ENCODE results near the gene ATP8A2. TPM values are rescaled to one million over a fixed set of nuclear protein-coding genes. Genes with fewer than 3 reads are reported as not detected.

The ATP8A2 gene
- total and polyA plus RNA-seq, 2 of the 8 experiments (the other 6 are each of a cell fraction or from before 2014, with no cell fraction given): 2.4 to 8.3 TPM

DNA sequence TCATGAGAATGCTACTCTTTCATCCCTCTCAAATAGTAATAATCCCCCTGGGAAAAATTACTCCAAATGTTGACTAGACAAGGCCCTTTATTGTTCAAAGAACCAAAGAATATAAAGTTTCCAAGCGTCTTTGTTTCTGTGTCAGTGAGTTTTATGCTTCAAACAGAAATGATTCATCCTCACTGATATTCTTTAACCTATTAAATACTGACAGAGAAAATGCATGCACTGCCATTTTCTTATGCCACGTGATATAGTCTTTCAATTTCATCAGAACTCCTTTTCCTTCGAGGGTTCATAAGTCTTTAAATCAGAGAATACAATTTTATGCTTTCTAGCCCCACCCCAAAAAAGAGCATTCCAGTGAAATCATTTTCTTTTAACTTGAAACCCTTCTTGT lies 468.5 kb downstream of the ATP8A2 start:
- H3K18ac ChIP-seq (ENCODE audit: extremely low read depth, low read length): no peak overlapping the region
- no peak overlapping the region for H3K4me2 ChIP-seq (ENCODE audit: insufficient read depth in 1 of 2, low read depth in 2 of 2, low read length in 2 of 2)
- H3K14ac ChIP-seq (ENCODE audit: insufficient read length): no peak overlapping the region
- no peak overlapping the region for H2BK5ac ChIP-seq (ENCODE audit: low read depth, low read length)
- no peaks in the 10 kb centered on the region for H3K27me3 ChIP-seq (replicated peaks in 1 of 4; ENCODE audit: control insufficient read depth in 3 of 4, extremely low read depth in 1 of 4, insufficient read depth in 3 of 4, low read length in 3 of 4)
- no peak overlapping the region for H3K27ac ChIP-seq (ENCODE audit: low read depth, low read length)
- no peak overlapping the region for H2BK20ac ChIP-seq (ENCODE audit: low read length)
- no peak overlapping the region for H2BK120ac ChIP-seq (replicated peaks; ENCODE audit: low read depth, low read length)
- H3K79me1 ChIP-seq (ENCODE audit: low read depth, low read length): no peaks in the 10 kb centered on the region
- no peak overlapping the region for H3K56ac ChIP-seq (replicated peaks; ENCODE audit: insufficient read length, low read depth, low read length)
- no peak overlapping the region for H2BK12ac ChIP-seq (ENCODE audit: low read depth, low read length)
- H3K79me2 ChIP-seq (ENCODE audit: control insufficient read depth in 1 of 2, insufficient read depth in 2 of 2, low read length in 2 of 2): no peaks in the 10 kb centered on the region
- H3K23ac ChIP-seq (ENCODE audit: insufficient read length): no peak overlapping the region
- TF ChIP-seq HDAC6 (IDR thresholded peaks at IDR 0.05; ENCODE audit: low read depth, low read length) (no peak), CEBPB (IDR thresholded peaks at IDR 0.05; ENCODE audit: low read depth, low read length) (no peak)
- TF ChIP-seq, protein P1, sequence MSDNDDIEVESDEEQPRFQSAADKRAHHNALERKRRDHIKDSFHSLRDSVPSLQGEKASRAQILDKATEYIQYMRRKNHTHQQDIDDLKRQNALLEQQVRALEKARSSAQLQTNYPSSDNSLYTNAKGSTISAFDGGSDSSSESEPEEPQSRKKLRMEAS (IDR thresholded peaks at IDR 0.05): no peak
- TF ChIP-seq, protein P2, sequence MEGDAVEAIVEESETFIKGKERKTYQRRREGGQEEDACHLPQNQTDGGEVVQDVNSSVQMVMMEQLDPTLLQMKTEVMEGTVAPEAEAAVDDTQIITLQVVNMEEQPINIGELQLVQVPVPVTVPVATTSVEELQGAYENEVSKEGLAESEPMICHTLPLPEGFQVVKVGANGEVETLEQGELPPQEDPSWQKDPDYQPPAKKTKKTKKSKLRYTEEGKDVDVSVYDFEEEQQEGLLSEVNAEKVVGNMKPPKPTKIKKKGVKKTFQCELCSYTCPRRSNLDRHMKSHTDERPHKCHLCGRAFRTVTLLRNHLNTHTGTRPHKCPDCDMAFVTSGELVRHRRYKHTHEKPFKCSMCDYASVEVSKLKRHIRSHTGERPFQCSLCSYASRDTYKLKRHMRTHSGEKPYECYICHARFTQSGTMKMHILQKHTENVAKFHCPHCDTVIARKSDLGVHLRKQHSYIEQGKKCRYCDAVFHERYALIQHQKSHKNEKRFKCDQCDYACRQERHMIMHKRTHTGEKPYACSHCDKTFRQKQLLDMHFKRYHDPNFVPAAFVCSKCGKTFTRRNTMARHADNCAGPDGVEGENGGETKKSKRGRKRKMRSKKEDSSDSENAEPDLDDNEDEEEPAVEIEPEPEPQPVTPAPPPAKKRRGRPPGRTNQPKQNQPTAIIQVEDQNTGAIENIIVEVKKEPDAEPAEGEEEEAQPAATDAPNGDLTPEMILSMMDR (IDR thresholded peaks at IDR 0.05; ENCODE audit: control extremely low read depth in 1 of 3, insufficient read depth in 1 of 3, low read depth in 1 of 3, low read length in 3 of 3): no peak
- H3K9ac ChIP-seq (replicated peaks in 1 of 4; ENCODE audit: extremely low read depth in 1 of 4, low read depth in 3 of 4, low read length in 3 of 4): no peak overlapping the region
- FAIRE-seq: no peak
- no peak overlapping the region for H4K5ac ChIP-seq (ENCODE audit: insufficient read length, low read depth, low read length)
- H3K4me3 ChIP-seq (ENCODE audit: extremely low read depth in 1 of 4, insufficient read depth in 2 of 4, low read depth in 3 of 4, low read length in 4 of 4): no peak overlapping the region
- H3K4ac ChIP-seq (replicated peaks; ENCODE audit: insufficient read length, low read depth, low read length): no peak overlapping the region
- no peaks in the 10 kb centered on the region for H3K4me1 ChIP-seq (replicated peaks in 1 of 4; ENCODE audit: control insufficient read depth in 3 of 4, insufficient read depth in 4 of 4, low read length in 3 of 4)
- ChIA-PET POLR2A (ENCODE audit: partially characterized antibody) (interaction anchor here (0.6 kb wide), 1 partner anchor 15 kb away, joined by 3 read pairs; no protein-coding TSS in a partner anchor), CTCF (ENCODE audit: partially characterized antibody) (no interaction called here)
- no peak for DNase-seq (ENCODE audit: low read depth in 1 of 2, low spot score in 2 of 2)
- no peak overlapping the region for H2BK15ac ChIP-seq (ENCODE audit: low read length)
- H3K36me3 ChIP-seq (ENCODE audit: control insufficient read depth in 2 of 4, insufficient read depth in 4 of 4, low read length in 3 of 4): no peaks in the 10 kb centered on the region
- no peak overlapping the region for H2AFZ ChIP-seq (ENCODE audit: low read length)
- H2AK5ac ChIP-seq (ENCODE audit: low read depth, low read length): no peak overlapping the region
- no peaks in the 10 kb centered on the region for H3K9me3 ChIP-seq (ENCODE audit: insufficient read depth in 2 of 2, low read depth in 1 of 2, low read length in 1 of 2)
- H3K23me2 ChIP-seq (ENCODE audit: low read depth, low read length): no peaks in the 10 kb centered on the region
- no peak overlapping the region for H4K91ac ChIP-seq (replicated peaks; ENCODE audit: insufficient read length, low read length)
- no peak overlapping the region for H4K8ac ChIP-seq (ENCODE audit: extremely low read depth, insufficient read depth, low read length)
- 84% methylated on average over 3 of the region's 3 CpGs; no CpG with 5 or more reads in 1 of the 2 experiments for WGBS, 2 experiments (ENCODE audit: extremely low coverage in 1 of 2, insufficient coverage in 1 of 2, insufficient read length in 1 of 2, insufficient replicate concordance in 2 of 2, low coverage in 1 of 2, low lambda C conversion rate in 2 of 2, missing lambda C conversion rate in 1 of 2)
- no peaks in the 10 kb centered on the region for H4K20me1 ChIP-seq (replicated peaks in 1 of 2; ENCODE audit: control insufficient read depth in 1 of 2, insufficient read depth in 2 of 2, low read length in 2 of 2)

All from H1 (cell line).